ENCODE data around the gene KIAA0232.

The KIAA0232 gene

GRCh38 chr4:6932918-6933317 lies 150.4 kb downstream of the KIAA0232 start:
- no peak for DNase-seq (ENCODE audit: low read depth)
- H3K4me3 ChIP-seq (ENCODE audit: low read depth, low read length), result no peak overlapping the region
- no peak for TF ChIP-seq CTCF (IDR thresholded peaks at IDR 0.05; ENCODE audit: insufficient read depth, low read depth, low read length, missing control alignments)
